Ovary (tissue), 3 donors: ENCODE results near the gene MED8.

Source experiments
- CTCF ChIP-seq, 3 donors: fragments of 450-650 bp in 2 of 3; fragments of 200-600 bp in 1 of 3; IDR thresholded peaks; one replicate each; pipeline versions ENCODE4 v1.5.1 to v1.8.0; 2016 to 2022; ENCODE audit warnings: antibody characterized with exemption in 3 of 3, mild to moderate bottlenecking in 1 of 3
- EP300 ChIP-seq: sonication (generic); formaldehyde crosslinking; IDR thresholded peaks from one replicate; pipeline ENCODE4 v1.6.1; 2017; ENCODE audit warnings: antibody characterized with exemption
- POLR2A ChIP-seq: fragments of 450-650 bp; IDR thresholded peaks from one replicate; pipeline ENCODE4 v1.6.1; 2017; ENCODE audit warnings: antibody characterized with exemption, mild to moderate bottlenecking, moderate library complexity
- donor health status: DM: no; HTN: no; CAD: no.

DNA sequence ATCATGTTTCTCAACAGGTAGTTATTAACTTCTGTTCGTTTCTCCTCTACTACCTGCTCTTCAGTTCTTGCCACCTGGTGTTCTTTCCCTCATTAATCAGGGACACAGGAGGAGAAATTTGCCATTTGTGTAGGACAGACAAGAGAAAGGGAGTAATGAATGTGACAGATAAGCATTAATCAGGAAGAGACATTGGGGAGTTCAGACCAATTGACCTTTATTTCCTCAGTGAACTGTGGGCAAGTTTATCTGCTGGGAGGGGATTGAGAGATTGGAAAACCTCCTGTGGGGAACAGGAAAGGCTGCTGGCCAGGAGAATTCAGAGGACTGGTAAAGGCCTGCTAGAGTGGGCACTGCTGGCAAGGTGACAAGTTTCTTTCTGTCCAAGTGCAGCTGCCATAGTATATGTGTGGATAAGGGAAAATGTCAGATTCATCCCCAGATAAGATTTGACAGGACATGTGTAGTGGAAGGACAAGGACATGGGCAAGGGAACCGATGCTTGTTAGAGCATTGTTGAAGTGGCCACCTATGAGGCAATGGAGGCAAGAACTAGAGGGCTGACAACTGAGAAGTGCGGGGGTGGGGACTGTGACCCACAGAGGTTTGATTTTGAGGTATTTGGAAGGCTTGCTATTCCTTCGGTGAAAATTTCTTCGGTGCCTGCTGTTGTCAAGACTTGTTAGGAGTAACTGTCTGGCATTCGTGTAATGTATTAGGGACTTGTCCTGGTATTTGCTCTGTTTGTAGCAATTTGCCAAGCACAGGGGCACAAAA is 12.7 kb upstream of the MED8 start:
- TF ChIP-seq CTCF (IDR thresholded peaks at IDR 0.05) (no peak), POLR2A (no peak), EP300 (no peak)
